Astrocyte (in vitro differentiated cells and primary cell): ENCODE results near the gene IL4I1.

Experiments used
- EZH2 ChIP-seq: IDR thresholded peaks from 2 replicates; pipeline ENCODE4 v1.6.1; 2012; ENCODE audit warnings: mild to moderate bottlenecking, low read length, inconsistent platforms; ENCODE audit not compliant: insufficient read depth
- TF ChIP-seq, protein P1 (sequence below): IDR thresholded peaks from 2 replicates; pipeline ENCODE4 v1.5.1; 2011; ENCODE audit warnings: low read depth, mild to moderate bottlenecking, inconsistent platforms, low read length, moderate library complexity; ENCODE audit not compliant: insufficient read depth

DNA sequence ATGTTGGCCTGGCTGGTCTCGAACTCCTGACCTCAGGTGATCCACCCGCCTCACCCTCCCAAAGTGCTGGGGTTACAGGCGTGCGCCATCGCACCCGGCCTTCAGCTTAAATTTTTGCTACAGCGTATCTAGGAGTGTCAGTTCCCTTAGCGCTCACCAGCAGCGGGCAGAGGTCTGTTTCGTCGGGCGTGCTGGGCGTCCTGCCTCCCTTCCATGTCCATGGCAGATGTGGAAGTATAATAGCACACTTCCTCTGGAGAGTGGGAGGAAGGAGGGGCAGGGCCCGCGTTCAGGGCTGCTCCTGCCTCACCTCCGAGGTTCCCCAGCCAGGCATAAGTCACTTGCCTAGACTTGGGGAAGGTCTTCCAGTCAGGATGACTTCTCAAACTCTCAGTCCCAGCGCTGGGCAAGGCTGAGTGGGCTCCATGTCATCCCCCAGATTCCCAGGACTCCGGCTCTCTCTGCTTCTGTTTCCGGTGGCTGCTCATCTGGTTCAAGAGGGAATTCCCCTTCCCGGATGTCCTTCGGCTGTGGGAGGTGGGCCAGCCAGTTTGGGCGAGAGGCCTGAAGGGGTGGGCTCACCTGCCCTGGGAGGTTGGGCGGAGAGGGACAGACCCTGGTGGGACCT lies 9.5 kb downstream of the IL4I1 start:
- no peak for TF ChIP-seq EZH2
- TF ChIP-seq, protein P1, sequence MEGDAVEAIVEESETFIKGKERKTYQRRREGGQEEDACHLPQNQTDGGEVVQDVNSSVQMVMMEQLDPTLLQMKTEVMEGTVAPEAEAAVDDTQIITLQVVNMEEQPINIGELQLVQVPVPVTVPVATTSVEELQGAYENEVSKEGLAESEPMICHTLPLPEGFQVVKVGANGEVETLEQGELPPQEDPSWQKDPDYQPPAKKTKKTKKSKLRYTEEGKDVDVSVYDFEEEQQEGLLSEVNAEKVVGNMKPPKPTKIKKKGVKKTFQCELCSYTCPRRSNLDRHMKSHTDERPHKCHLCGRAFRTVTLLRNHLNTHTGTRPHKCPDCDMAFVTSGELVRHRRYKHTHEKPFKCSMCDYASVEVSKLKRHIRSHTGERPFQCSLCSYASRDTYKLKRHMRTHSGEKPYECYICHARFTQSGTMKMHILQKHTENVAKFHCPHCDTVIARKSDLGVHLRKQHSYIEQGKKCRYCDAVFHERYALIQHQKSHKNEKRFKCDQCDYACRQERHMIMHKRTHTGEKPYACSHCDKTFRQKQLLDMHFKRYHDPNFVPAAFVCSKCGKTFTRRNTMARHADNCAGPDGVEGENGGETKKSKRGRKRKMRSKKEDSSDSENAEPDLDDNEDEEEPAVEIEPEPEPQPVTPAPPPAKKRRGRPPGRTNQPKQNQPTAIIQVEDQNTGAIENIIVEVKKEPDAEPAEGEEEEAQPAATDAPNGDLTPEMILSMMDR = no peak
